ENCODE results near the gene TRMT13.
"Not testable (repeated sequence)": the region's sequence is repeated elsewhere in the genome, so short reads cannot be mapped to it uniquely, and the experiment has no call there.

TRMT13 gene

GRCh38 chr1:100164216-100164615, 31.3 kb downstream of the TRMT13 start:
- no peak for DNase-seq

GRCh38 chr1:100164702-100165101, 31.7 kb downstream of the TRMT13 start:
- DNase-seq: no peak

DNA sequence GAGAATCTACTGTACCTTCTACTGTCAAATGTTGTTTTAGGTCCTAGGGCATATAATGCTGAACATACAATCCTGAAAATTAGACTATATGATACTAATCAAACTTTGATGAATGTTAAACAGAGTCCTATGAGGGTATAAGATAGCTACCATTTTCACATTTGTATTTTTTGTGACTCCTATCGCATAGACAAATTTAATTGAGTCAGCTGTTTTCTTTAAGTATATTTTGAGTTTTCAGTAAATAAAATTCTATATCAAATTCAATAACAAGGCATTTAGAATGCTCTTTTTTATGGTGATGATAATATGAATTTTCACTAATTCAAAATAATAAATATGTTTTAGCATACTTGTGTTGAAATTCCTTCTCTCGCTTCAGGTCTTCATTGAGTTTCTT, 35.1 kb downstream of the TRMT13 start:
- no peak for DNase-seq

GRCh38 chr1:100177295-100178041, 44.5 kb downstream of the TRMT13 start:
- no peak for DNase-seq

- no peak for DNase-seq
Measured at GRCh38 chr1:100178091-100178490, 45.1 kb downstream of the TRMT13 start, which contains the start of gene LRRC39. TSS of gene LRRC39 (minus strand) at chr1:100178256. CDS start at chr1:100168516, 9,740 bp downstream.

DNA sequence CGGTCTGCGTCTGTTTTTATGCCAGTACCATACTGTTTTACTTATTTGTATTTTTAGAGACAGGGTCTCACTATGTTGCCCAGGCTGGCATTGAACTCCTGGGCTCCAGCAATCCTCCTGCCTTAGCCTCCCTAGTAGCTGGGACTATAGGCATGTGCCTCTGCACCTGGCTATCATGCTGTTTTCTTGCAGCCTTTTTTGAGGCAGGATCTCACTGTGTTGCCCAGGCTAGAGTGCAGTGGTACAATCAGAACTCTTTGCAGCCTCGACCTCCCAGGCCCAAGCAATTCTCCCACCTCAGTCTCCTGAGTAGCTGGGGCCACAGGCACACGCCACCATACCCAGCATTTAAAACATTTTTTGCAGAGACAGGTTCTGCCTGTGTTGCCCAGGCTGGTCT, 50.4 kb downstream of the TRMT13 start:
- no peak for DNase-seq

- DNase-seq: no peak
Measured at GRCh38 chr1:100184536-100184935, 51.6 kb downstream of the TRMT13 start.

- DNase-seq: no peak
Measured at GRCh38 chr1:100187912-100188311, 54.9 kb downstream of the TRMT13 start.

DNA sequence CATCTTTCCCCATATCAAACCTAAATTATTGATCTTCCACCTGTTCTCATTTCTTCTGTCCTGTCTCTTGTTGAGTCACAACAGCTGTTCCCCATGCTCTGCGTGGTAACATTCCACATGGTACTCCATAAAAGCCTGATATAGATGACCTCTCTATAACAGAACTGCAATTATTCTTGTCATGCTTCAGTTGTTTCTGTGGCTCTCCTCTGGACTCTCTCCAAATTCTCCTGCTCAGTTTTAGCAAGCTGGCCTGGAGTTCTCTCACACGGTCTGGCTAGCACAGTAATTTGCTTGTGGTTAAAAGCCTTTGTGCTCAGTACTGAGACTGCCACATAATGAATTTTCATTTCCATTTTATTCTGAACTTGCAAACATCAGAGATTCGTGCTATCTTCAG, 55.7 kb downstream of the TRMT13 start:
- DNase-seq: no peak

DNA sequence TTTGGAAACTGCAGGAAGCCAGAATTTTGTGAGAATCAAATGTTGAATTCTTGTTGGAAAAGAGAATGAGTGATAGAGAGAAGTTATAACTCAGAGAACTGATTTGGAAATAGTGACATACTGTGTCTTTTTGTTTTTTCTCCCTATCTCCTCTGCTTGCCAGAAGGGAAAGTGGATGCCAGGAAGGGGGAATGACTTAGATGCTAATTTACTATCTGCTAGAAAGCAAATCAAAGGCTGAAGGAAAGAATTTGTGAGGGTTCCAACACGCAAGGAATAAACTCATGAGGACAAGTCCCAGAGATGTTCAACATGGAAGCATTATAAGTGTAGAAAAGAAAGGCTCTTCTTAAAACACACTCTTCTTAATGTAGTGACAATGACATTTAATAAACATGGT, 65.6 kb downstream of the TRMT13 start:
- no peak for DNase-seq

- DNase-seq: not testable (repeated sequence)
Measured at GRCh38 chr1:100200060-100200459, 67.1 kb downstream of the TRMT13 start.
